SHP77 treated with DMSO at 0.1 percent for 48 hours (cell line): ENCODE measurements around the gene SLAMF1.
A peak's percentile ranks its signal among the peaks of the same experiment; 100 is the strongest.
"Not testable (repeated sequence)": the region's sequence is repeated elsewhere in the genome, so short reads cannot be mapped to it uniquely, and the experiment has no call there.

Experiments used
- DNase-seq: peaks from one replicate; lab custom pipeline; 2025; lab: John Stamatoyannopoulos, UW

SLAMF1 gene

DNA sequence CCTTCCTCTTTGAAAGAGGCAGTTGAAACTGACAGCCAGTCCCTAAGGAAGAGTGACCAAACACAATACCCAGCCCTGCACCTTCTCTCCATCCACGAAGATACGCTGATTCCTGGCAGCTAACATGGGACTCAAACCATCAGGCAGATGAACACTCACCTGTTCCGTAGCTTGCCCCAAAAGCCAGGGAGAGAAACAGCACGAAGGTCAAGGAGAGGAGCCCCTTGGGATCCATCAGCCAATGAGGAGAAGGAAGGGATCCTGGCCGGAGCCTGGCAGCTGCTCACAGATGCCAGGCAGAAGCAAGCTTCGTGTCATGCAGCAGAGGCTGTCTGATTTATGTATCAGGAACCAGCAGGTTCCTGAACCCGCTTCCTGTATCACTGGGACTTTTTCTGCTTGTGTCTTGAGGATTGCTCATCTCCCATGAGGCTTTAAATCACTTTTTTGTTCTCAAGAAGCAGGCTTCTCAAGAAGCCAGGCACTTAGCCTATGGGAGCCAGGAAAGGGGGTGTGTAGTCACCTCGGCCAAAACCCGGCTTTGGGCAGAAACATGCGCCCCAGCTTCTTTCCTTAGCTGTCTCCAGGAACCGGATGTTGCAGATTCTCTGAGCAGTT is at the start of gene SLAMF1:
Gene SLAMF1 (minus strand): TSS at position 334 of the 618 bp plus-strand sequence. CDS start 99 bp downstream, at position 235.
- DNase-seq, result no peak

DNA sequence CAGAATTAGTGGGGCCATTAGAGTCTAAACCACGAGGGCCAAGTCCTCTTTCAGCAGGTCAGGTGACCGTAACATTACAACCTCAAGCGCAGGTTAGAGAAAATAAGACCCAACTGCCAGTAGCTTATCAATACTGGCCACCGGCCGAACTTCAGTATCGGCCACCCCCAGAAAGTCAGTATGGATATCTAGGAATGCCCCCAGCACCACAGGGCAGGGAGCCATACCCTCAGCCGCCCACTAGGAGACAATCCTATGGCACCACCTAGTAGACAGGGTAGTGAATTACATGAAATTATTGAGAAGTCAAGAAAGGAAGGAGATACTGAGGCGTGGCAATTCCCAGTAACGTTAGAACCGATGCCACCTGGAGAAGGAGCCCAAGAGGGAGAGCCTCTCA is 45.5 kb upstream of the SLAMF1 start:
- DNase-seq, result not testable (repeated sequence)

- no peak for DNase-seq
These were observed 38.4 kb upstream of the SLAMF1 start for GRCh38 chr1:160685266-160685665.

DNA sequence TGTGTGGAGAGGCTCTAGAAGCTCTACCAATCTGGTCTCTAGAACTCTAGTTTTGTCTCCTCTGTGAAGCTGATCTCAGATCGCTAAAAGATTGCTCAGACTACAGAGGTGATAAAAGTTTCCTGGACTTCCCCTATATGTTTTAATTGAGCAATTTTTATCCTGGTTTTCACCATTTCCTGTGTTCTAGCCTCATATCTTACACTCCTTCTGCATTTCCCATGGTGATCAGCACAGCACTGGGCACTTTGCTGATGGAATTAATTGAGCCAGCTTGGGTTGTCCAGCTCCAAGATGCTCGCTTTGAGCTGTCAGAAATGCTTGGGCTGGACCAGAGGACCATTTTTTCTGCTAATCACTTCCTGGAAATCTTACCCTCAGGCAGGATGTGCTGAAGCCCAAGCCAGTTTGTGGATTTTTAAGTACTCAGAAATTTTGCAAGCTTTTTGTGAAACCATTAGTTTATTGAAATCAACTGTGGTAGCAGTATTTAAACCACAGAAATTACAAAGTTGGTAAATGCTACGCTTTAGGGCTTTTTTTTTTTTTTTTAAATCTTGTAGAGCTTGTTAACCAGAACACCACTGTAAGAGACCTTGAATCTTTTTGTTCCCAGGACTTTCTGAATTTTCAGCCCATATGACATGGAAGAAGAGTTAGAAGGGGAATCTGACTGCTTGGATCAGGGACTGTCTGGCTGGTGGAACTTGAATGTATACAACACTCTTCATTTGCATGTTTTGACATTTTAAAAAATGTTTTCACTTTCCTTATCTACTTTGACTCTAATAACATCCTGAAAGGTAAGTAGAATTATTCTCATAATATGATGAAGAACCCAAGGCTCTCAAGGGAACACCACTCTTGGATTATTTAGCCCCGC is 36.4 kb upstream of the SLAMF1 start:
- no peak for DNase-seq

DNA sequence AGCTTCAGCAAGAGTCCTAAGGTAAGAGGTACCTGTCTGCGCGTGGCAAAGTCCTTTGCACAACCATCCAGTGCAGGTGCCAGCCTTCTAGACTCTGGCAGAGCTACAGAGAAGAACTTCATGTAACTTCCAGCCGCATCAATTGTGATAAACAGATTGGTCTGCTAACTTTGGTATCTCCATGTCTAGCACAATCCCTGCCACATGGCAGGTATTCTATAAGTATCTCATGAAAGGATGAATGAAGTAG is 35.0 kb upstream of the SLAMF1 start:
- DNase-seq, result no peak

GRCh38 chr1:160681066-160681890 is 34.4 kb upstream of the SLAMF1 start:
- peak; percentile 39 for DNase-seq

- DNase-seq, result no peak
These were observed 33.6 kb upstream of the SLAMF1 start for GRCh38 chr1:160680399-160680798.

DNA sequence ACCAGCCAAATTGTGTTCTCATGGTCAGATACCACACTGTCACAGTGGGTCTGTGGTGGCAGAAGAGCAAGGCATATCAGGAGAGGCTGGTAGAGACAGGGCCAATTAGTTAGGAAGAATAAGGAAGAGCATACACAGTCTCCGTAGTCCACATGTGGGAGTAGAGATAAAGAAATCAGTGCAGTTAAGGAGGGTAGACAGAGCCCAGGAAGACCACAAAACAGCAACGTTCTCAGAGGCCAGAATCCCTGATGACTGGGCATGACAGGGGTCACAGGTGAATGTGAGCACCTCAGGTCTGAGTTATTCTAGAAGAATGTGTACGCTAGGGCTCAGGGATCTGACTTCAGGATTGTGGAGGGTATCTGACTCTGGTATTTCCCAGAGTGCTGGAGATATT is 33.0 kb upstream of the SLAMF1 start:
- DNase-seq, result no peak

DNA sequence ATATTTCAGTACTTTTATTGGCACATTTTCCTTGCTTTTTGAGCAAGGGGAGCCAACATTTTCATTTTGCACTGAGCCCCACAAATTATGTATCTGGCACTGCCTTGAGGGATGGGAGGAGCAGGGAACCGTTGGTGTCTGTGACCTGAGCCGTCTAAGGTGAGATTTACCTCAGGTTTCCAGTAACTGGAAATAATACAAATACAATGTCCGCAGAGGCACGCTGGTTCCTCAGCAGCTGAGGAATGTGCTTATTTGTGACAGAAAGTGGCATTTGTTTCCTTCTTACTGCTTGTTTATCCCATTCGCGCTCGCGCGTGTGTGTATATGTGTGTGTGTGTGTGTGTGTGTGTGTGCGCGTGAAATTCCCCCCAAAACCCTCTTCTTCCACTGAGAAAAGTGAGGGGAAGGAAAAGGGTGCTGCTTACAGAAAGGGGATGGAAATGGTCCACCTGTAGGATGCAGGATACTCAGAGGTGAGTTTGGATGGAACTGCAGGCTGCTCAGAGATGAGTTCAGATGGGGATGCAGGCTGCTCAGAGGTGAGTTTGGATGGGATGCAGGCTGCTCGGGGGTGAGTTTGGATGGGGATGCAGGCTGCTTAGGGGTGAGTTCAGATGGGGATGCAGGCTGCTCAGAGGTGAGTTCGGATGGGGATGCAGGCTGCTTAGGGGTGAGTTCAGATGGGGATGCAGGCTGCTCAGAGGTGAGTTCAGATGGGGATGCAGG is 30.2 kb upstream of the SLAMF1 start:
- no peak for DNase-seq

- peak; percentile 20 for DNase-seq
These were observed 29.0 kb upstream of the SLAMF1 start for GRCh38 chr1:160675641-160676410.

GRCh38 chr1:160674415-160674814 is 27.6 kb upstream of the SLAMF1 start:
- DNase-seq, result no peak

DNA sequence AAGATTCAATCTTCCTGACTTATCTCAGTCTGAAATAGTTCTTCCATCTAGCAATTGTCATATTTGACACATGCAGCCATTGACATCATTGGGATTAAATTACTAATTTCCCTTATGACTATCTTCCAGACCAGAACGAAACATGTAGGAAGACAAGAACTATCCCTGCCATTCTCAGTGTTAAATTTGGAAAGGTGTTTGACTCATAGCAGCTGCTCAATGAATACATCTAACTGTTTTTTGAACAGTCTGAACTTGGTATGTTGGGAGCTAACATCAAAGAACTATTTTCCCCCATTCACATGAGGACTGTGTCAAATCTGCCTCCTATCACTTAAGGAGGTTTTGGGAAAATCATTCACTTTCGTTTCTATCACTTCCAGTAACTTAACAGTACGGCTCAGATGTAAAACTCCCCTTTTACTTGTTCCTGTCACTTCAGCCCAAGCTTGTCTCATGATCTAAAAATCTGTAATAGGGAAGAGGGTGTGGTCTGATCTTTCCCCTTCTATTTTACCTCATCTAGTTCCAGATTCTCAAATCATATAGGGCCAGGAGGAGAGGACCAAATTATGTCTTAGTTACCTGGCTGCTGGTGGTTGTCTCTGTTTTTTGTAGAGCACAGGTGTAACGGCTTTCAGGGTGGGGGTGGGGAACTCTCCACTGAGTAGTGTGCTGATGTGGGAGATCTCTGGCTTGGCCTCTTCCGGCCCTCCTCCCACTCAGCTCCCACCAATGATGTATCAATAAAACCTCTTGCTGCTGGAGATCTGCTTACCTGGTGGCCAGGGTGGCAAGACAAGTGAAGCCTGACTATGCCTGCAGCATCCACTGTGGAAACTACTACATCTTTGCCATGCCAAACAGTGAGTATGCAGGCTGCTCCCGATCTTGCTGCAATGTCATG is 26.2 kb upstream of the SLAMF1 start:
- no peak for DNase-seq

GRCh38 chr1:160671603-160672517 is 25.0 kb upstream of the SLAMF1 start:
- no peak for DNase-seq

GRCh38 chr1:160670701-160671100 is 23.9 kb upstream of the SLAMF1 start:
- DNase-seq, result no peak

DNA sequence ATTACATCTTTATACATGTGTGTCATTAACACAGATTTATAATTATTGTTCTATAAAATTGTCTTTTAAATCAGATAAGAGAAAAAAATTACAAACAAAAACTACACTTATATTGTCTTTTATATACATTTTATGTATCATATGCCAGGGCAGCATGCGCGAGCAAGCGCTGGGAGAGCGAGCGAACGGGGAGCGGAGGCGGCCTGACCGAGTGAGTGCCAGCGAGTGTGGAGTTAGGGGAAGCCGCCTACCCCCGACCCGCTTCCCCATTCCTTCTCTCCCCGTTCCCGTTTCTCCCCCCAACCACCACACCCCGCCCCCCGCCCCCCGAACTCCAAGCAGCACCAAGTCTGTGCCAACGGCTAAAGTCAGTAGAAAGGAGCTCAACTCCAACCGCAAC is 23.0 kb upstream of the SLAMF1 start:
- DNase-seq, result no peak

DNA sequence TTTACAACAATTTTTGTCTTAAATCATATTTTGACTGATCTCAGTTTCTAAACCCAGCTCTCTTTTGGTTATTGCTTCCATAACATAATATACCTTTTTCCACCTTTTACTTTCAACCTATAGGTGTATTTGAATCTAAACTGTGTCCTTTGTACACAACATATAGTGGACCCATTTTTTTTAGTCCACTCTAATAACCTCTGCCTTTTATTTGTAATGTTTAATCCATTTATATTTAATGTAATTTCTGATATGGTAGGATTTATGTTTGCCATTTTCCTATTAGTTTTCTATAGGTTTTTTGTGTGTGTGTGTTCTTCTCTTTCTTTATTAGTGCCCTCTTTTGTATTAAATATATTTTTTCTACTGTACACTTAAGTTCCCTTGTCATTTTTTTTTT is 22.4 kb upstream of the SLAMF1 start:
- no peak for DNase-seq

DNA sequence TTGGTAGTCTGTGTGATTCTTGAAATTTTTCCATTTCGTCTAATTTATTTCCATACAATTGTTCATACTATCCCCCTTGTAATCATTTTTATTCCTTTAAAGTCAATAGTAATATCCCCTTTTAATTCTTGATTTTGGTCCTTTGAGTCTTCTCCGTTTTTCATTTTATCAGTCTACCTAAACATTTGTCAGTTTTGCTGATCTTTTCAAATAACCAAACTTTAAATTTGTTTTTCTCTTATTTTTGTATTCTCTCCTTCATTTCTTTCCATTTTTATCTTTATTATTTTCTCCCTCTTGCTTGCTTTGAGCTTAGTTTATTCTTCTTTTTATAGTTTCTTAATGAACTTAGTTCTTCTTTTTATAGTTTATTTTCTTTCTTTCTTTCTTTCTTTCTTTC is 21.1 kb upstream of the SLAMF1 start:
- DNase-seq, result no peak

- no peak for DNase-seq
These were observed 19.2 kb upstream of the SLAMF1 start for GRCh38 chr1:160666079-160666442.

DNA sequence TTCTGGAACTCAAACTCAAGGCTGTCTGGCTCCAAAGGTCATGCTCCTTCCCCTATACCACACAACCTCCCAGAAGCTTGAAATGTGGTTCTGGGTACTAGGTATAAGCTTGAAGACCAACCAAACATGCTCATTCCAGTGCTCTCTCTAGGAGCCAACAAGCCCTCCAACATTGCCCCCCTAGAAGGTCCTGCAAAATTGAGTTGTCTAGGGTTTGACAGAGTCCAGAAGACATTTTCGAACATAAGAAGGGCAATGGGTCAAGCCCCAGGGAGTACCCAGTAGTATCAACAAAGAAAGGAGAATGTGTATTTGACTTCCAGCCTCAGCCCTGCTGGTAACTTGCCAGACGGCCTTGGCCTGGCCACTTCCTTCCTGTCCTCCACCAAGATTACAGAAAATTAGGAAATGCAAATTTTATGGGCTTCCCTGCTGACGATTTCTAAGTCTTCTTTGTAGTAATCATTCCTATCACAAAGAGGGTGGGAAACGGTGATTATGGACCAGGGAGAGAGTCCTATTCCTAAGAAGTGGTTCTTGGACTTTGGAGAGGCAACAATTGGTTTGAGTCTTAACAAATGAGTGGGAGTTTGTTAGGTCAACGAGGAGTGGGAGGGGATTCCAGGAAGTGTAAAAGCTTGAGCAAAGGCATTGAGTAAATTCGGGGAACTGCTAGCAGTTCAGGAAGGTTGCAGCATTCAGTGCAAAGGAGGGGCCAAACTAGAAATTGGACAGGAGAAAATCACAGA is 18.7 kb upstream of the SLAMF1 start:
- DNase-seq, result no peak
